ENCODE measurements around the gene STAP2. TPM values are rescaled to one million over a fixed set of nuclear protein-coding genes. Genes with fewer than 3 reads are reported as not detected.

Gene STAP2
- total RNA-seq, 1 experiment from 2014 or later, result 3.1 TPM

Other genes starting within 250 kb of the STAP2 start
- 192 and 197 TPM in 2 replicates for gene MAP2K2, start 214.7 kb downstream of the STAP2 start, total RNA-seq (2014; rRNA removed; shearing (Covaris generic))
- gene CREB3L3, start 185.2 kb downstream of the STAP2 start, total RNA-seq (2014; rRNA removed; shearing (Covaris generic)), result not detected in 2 replicates
- 10.0 and 12.1 TPM in 2 replicates for gene SIRT6, start 156.3 kb downstream of the STAP2 start, total RNA-seq (2014; rRNA removed; shearing (Covaris generic))
- gene ANKRD24, start 156.1 kb downstream of the STAP2 start, total RNA-seq (2014; rRNA removed; shearing (Covaris generic)), result 0.05 and 0.16 TPM in 2 replicates
- not detected in 2 replicates for gene EBI3, start 109.3 kb downstream of the STAP2 start, total RNA-seq (2014; rRNA removed; shearing (Covaris generic))
- 20.2 and 20.9 TPM in 2 replicates for gene YJU2, start 91.7 kb downstream of the STAP2 start, total RNA-seq (2014; rRNA removed; shearing (Covaris generic))
- 0.42 TPM in 1 of 2 replicates, not detected in the other for gene SHD, start 59.6 kb downstream of the STAP2 start, total RNA-seq (2014; rRNA removed; shearing (Covaris generic))
- not detected in 2 replicates for gene TMIGD2, start 36.4 kb downstream of the STAP2 start, total RNA-seq (2014; rRNA removed; shearing (Covaris generic))
- gene FSD1, start 34.2 kb downstream of the STAP2 start, total RNA-seq (2014; rRNA removed; shearing (Covaris generic)), result 2.7 and 2.8 TPM in 2 replicates
- 3.0 and 5.3 TPM in 2 replicates for gene MPND, start 4.7 kb upstream of the STAP2 start, total RNA-seq (2014; rRNA removed; shearing (Covaris generic))
- 33.0 and 37.6 TPM in 2 replicates for gene SH3GL1, start 61.7 kb upstream of the STAP2 start, total RNA-seq (2014; rRNA removed; shearing (Covaris generic))
- 14.5 and 19.4 TPM in 2 replicates for gene CHAF1A, start 63.8 kb upstream of the STAP2 start, total RNA-seq (2014; rRNA removed; shearing (Covaris generic))
- 57.7 and 62.3 TPM in 2 replicates for gene UBXN6, start 119.0 kb upstream of the STAP2 start, total RNA-seq (2014; rRNA removed; shearing (Covaris generic))
- gene HDGFL2, start 133.5 kb upstream of the STAP2 start, total RNA-seq (2014; rRNA removed; shearing (Covaris generic)), result 24.5 and 25.2 TPM in 2 replicates
- gene PLIN4, start 179.7 kb upstream of the STAP2 start, total RNA-seq (2014; rRNA removed; shearing (Covaris generic)), result 0.05 TPM in 2 replicates
- 1.2 TPM in 1 of 2 replicates, not detected in the other for gene PLIN5, start 196.4 kb upstream of the STAP2 start, total RNA-seq (2014; rRNA removed; shearing (Covaris generic))
- gene LRG1, start 201.2 kb upstream of the STAP2 start, total RNA-seq (2014; rRNA removed; shearing (Covaris generic)), result 0.05 and 0.21 TPM in 2 replicates
- 6.3 and 6.9 TPM in 2 replicates for gene SEMA6B, start 220.9 kb upstream of the STAP2 start, total RNA-seq (2014; rRNA removed; shearing (Covaris generic))

Data from SK-MEL-5 (cell line).